H1 (cell line): ENCODE measurements around the gene DAGLA. TPM values are rescaled to one million over a fixed set of nuclear protein-coding genes. Genes with fewer than 3 reads are reported as not detected.

Source experiments
- ASH2L ChIP-seq: fragments of 200-600, 300-600 bp; sonication (generic); IDR thresholded peaks from one replicate; pipeline ENCODE4 v1.7.1; 2017; ENCODE audit warnings: low read length
- BACH1 ChIP-seq: IDR thresholded peaks from 2 replicates; pipeline ENCODE4 v1.6.1; 2012; ENCODE audit warnings: low read length, improper control_type of control experiment
- BRCA1 ChIP-seq: IDR thresholded peaks from 2 replicates; pipeline ENCODE4 v1.6.1; 2012; ENCODE audit warnings: low read depth, low read length, improper control_type of control experiment
- CREB1 ChIP-seq: IDR thresholded peaks from 2 replicates; pipeline ENCODE4 v1.6.1; 2012; ENCODE audit warnings: inconsistent platforms
- CTBP2 ChIP-seq: IDR thresholded peaks from 2 replicates; pipeline ENCODE4 v1.7.0; 2011; ENCODE audit warnings: borderline replicate concordance, mild to moderate bottlenecking, moderate library complexity, mixed read lengths, low read length; ENCODE audit not compliant: insufficient read depth, insufficient read length
- E2F6 ChIP-seq: IDR thresholded peaks from 2 replicates; pipeline ENCODE4 v1.6.1; 2012; ENCODE audit warnings: inconsistent platforms
- EP300 ChIP-seq, 2 experiments: IDR thresholded peaks; 1 replicate in 1 of 2; 2 replicates in 1 of 2; pipeline ENCODE4 v1.6.1; 2011 to 2012; ENCODE audit warnings: low read depth in 2 of 2, low read length in 2 of 2, mild to moderate bottlenecking in 2 of 2, borderline replicate concordance in 1 of 2, inconsistent platforms in 1 of 2, moderate library complexity in 1 of 2
- EZH2 ChIP-seq: fragments of 200-600 bp; sonication (generic); IDR thresholded peaks from 2 replicates; pipeline ENCODE4 v1.7.1; 2012; ENCODE audit warnings: low read depth, mild to moderate bottlenecking, moderate library complexity, low read length, inconsistent platforms; ENCODE audit not compliant: severe bottlenecking
- GTF2F1 ChIP-seq: IDR thresholded peaks from 2 replicates; pipeline ENCODE4 v1.6.1; 2012; ENCODE audit warnings: low read depth, low read length, improper control_type of control experiment, borderline replicate concordance
- HDAC2 ChIP-seq, 2 experiments: fragments of 300-600 bp in 1 of 2; sonication (generic) in 1 of 2; IDR thresholded peaks; 2 replicates each; pipeline ENCODE4 v1.6.1; 2011 to 2012; ENCODE audit warnings: low read depth in 2 of 2, low read length in 2 of 2, mild to moderate bottlenecking in 2 of 2, moderate library complexity in 2 of 2, borderline replicate concordance in 1 of 2, inconsistent platforms in 1 of 2
- MAX ChIP-seq: IDR thresholded peaks from 2 replicates; pipeline ENCODE4 v1.6.1; 2012; ENCODE audit warnings: inconsistent platforms
- NRF1 ChIP-seq: IDR thresholded peaks from 2 replicates; pipeline ENCODE4 v1.6.1; 2011; ENCODE audit warnings: mild to moderate bottlenecking, low read depth, low read length, improper control_type of control experiment
- PHF8 ChIP-seq: fragments of 200-600 bp; sonication (generic); conservative IDR thresholded peaks from 2 replicates; pipeline ENCODE4 v1.7.1; 2012; ENCODE audit warnings: low read depth, mild to moderate bottlenecking, inconsistent platforms, low read length, moderate library complexity
- POLR2A ChIP-seq, 2 experiments: IDR thresholded peaks; 1 replicate in 1 of 2; 2 replicates in 1 of 2; pipeline ENCODE4 v1.6.1; 2011; ENCODE audit warnings: low read depth in 2 of 2, low read length in 2 of 2, mild to moderate bottlenecking in 2 of 2; ENCODE audit errors: control extremely low read depth in 1 of 2
- RBBP5 ChIP-seq: IDR thresholded peaks from 2 replicates; pipeline ENCODE4 v1.7.1; 2012; ENCODE audit warnings: low read depth, mild to moderate bottlenecking, inconsistent platforms, low read length, moderate library complexity, borderline replicate concordance
- RXRA ChIP-seq: IDR thresholded peaks from 2 replicates; pipeline ENCODE4 v1.6.1; 2011; ENCODE audit warnings: low read depth, mild to moderate bottlenecking, low read length, moderate library complexity; ENCODE audit not compliant: insufficient read depth
- SP4 ChIP-seq: IDR thresholded peaks from 2 replicates; pipeline ENCODE4 v1.6.1; 2012; ENCODE audit warnings: low read length, inconsistent platforms
- SRF ChIP-seq: IDR thresholded peaks from 2 replicates; pipeline ENCODE4 v1.6.1; 2011; ENCODE audit warnings: mild to moderate bottlenecking, low read depth, low read length, moderate library complexity
- YY1 ChIP-seq: IDR thresholded peaks from 2 replicates; pipeline ENCODE4 v1.6.1; 2011; ENCODE audit warnings: low read depth, mild to moderate bottlenecking, low read length
- polyA plus RNA-seq, 7 experiments: library from polyadenylated mRNA; depleted of rRNA in 3 of 7; stranded (reverse) in 5 of 7; unstranded in 2 of 7; fragments of >200 nt in 5 of 7; fragments of 200-250 nt in 2 of 7; gene quantifications; 1 replicate in 5 of 7; 2 replicates in 1 of 7; 4 replicates in 1 of 7; pipeline versions ENCODE4 v1.2.1 to v1.2.3, GENCODE V29; 2011 to 2013; ENCODE audit warnings: missing spikeins in 2 of 7, mixed read lengths in 2 of 7
- total RNA-seq: library from RNA; stranded (reverse); fragmentation: NEBNext Ultra II Directional; extraction: Animal tissue kit (Norgen Biotek cat#: 25700); gene quantifications from 2 replicates; pipeline ENCODE4 v1.2.1, GENCODE V29; 2021
- TF ChIP-seq, protein P1 (sequence below): IDR thresholded peaks from 2 replicates; pipeline ENCODE4 v1.6.1; 2011; ENCODE audit warnings: low read length, improper control_type of control experiment
- TF ChIP-seq, protein P2 (sequence below): IDR thresholded peaks from 2 replicates; pipeline ENCODE4 v1.6.1; 2011; ENCODE audit warnings: low read depth, mild to moderate bottlenecking, low read length; ENCODE audit not compliant: insufficient read depth

The DAGLA gene
- total and polyA plus RNA-seq, 2 of the 8 experiments (the other 6 are each of a cell fraction or from before 2014, with no cell fraction given) = 3.6 to 6.6 TPM

DNA sequence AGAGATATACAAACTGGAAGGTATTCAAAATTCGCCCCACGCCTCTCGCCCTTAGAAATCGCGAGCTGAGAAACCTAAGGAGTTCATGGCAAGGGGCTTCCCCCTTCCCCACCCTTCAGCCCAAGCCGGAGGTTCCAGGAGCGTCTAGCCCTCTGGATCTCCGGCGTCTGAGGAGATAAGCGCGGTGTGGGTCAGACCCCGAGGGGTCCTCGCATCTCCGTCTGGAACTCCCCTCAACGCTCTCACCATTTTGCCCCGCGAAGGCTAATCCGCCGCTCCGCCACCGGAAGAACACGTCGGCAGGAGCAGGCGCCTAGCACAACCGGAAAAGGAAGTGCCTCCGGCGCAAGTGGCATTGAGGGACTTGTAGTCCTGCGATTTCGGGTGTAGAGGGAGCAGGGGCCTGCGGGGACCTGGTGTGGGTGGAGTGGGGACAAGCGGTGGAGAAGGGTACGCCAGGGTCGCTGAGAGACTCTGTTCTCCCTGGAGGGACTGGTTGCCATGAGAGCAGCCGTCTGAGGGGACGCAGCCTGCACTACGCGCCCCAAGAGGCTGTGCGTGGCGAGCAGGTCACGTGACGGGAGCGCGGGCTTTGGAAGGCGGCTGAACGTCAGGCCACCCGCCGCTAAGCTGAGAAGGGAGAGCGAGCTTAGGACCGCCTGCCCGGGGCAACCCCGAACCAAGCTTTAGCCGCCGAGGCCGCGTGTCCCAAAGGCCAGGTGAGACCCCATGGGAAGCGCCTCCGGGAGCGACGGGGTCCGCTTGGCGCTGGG lies 112.3 kb downstream of the DAGLA start, which contains the start of the genes FEN1 and TMEM258 (continued):
- peak; percentile 94 for TF ChIP-seq E2F6
- TF ChIP-seq YY1 = peak; percentile 77
- peak; percentile 30; the same call in 1 of the 2 replicates for TF ChIP-seq GTF2F1
- TF ChIP-seq, protein P1, sequence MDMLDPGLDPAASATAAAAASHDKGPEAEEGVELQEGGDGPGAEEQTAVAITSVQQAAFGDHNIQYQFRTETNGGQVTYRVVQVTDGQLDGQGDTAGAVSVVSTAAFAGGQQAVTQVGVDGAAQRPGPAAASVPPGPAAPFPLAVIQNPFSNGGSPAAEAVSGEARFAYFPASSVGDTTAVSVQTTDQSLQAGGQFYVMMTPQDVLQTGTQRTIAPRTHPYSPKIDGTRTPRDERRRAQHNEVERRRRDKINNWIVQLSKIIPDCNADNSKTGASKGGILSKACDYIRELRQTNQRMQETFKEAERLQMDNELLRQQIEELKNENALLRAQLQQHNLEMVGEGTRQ = peak; percentile 96
- TF ChIP-seq, protein P2, sequence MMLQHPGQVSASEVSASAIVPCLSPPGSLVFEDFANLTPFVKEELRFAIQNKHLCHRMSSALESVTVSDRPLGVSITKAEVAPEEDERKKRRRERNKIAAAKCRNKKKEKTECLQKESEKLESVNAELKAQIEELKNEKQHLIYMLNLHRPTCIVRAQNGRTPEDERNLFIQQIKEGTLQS = peak; percentile 82
- no peak for TF ChIP-seq CTBP2
- TF ChIP-seq NRF1 = no peak
- TF ChIP-seq PHF8 = peak; percentile 90
- TF ChIP-seq BACH1 = no peak
- peak; percentile 43 for TF ChIP-seq ASH2L
- peak; percentile 87 for TF ChIP-seq MAX
- no peak for TF ChIP-seq EZH2
- no peak for TF ChIP-seq SRF
- no peak; the same call in 1 of the 2 replicates for TF ChIP-seq SP4
- TF ChIP-seq EP300 (IDR thresholded peaks at IDR 0.05; ENCODE audit: borderline replicate concordance in 1 of 2, low read depth in 2 of 2, low read length in 2 of 2) = no peak
- TF ChIP-seq CREB1 = peak; percentile 35; the same call in 1 of the 2 replicates
- TF ChIP-seq RBBP5 = no peak; the same call in 1 of the 2 replicates
- peak in 1 of 2 experiments; percentile 62; a peak in 1 of 4 replicates for TF ChIP-seq HDAC2 (IDR thresholded peaks at IDR 0.05; ENCODE audit: borderline replicate concordance in 1 of 2, low read depth in 2 of 2, low read length in 2 of 2)
- TF ChIP-seq POLR2A (IDR thresholded peaks at IDR 0.05; ENCODE audit: control extremely low read depth in 1 of 2, low read depth in 2 of 2, low read length in 2 of 2) = peak; percentile 57 to 82
- no peak for TF ChIP-seq RXRA
- no peak for TF ChIP-seq BRCA1
